Heart right ventricle (tissue), 16 donors: Measurements from ENCODE around the gene PPM1L. TPM values are rescaled to one million over a fixed set of nuclear protein-coding genes. Genes with fewer than 3 reads are reported as not detected.

Experiments
- ATAC-seq, 8 donors: fragments of 200-7000 bp; cut with Tn5 transposase; one replicate each; pipeline ENCODE4 v1.9.1; 2020; ENCODE audit warnings: mild to moderate bottlenecking in 8 of 8, moderate library complexity in 8 of 8, moderate number of reproducible peaks in 1 of 8
- DNase-seq, 2 donors: peaks; one replicate each; pipeline ENCODE4 v3.0.0-alpha.2; 2020
- H3K27ac ChIP-seq, 10 donors: fragments of 200-600 bp; sonication (generic) in 2 of 10; one replicate each; pipeline versions ENCODE4 v1.5.0 to v1.8.0; 2020 to 2022; ENCODE audit warnings: mild to moderate bottlenecking in 3 of 10
- H3K27me3 ChIP-seq, 7 donors: fragments of 200-600 bp; one replicate each; pipeline ENCODE4 v1.8.0; 2021 to 2022; ENCODE audit warnings: mild to moderate bottlenecking in 2 of 7
- H3K36me3 ChIP-seq, 9 donors: fragments of 200-600 bp; sonication (generic) in 1 of 9; one replicate each; pipeline versions ENCODE4 v1.5.0 to v1.8.0; 2020 to 2022; ENCODE audit warnings: mild to moderate bottlenecking in 2 of 9
- H3K4me1 ChIP-seq, 9 donors: fragments of 200-600 bp; sonication (generic) in 1 of 9; one replicate each; pipeline versions ENCODE4 v1.5.0 to v1.8.0; 2020 to 2022; ENCODE audit warnings: mild to moderate bottlenecking in 4 of 9
- H3K4me3 ChIP-seq, 10 donors: fragments of 200-600 bp; sonication (generic) in 2 of 10; one replicate each; pipeline versions ENCODE4 v1.5.0 to v1.8.0; 2020 to 2022; ENCODE audit warnings: mild to moderate bottlenecking in 7 of 10, moderate library complexity in 2 of 10
- H3K9me3 ChIP-seq, 11 donors: fragments of 200-600 bp in 10 of 11; sonication (generic) in 2 of 11; one replicate each; pipeline versions ENCODE4 v1.5.0 to v1.8.0; 2013 to 2022; ENCODE audit warnings: mild to moderate bottlenecking in 2 of 11, control low read depth in 1 of 11, moderate library complexity in 1 of 11
- WGBS, 2 donors: extraction: QIAGEN DNeasy Blood & Tissue Kit; methylation state at CpG; one replicate each; pipeline ENCODE4 v1.1.7; 2013; ENCODE audit warnings: inconsistent platforms in 1 of 2; 5-methylcytosine and 5-hydroxymethylcytosine counted together
- intact Hi-C, 10 donors: fragments of 100-400 bp; cut with DNase I; formaldehyde crosslinking; loops; one replicate each; pipeline versions ENCODE4 v1.11.1 to v1.14.2; 2022
- polyA plus RNA-seq, 2 donors: library from polyadenylated mRNA; stranded (reverse); fragments of 200-250 nt; gene quantifications; one replicate each; pipeline ENCODE4 v1.2.3, GENCODE V29; 2013
- total RNA-seq, 10 donors: library from RNA; stranded (reverse); fragmentation: NEBNext Ultra II Directional in 3 of 10; extraction: Animal tissue kit (Norgen Biotek cat#: 25700) in 3 of 10; gene quantifications; one replicate each; pipeline versions ENCODE4 v1.2.1 to v1.2.4, GENCODE V29; 2021 to 2023
- TF ChIP-seq, protein P1 (sequence below), 9 donors: fragments of 200-600 bp; sonication (generic) in 2 of 9; IDR thresholded peaks; one replicate each; pipeline versions ENCODE4 v1.5.0 to v1.8.0; 2021 to 2022; ENCODE audit warnings: antibody characterized with exemption in 9 of 9, mild to moderate bottlenecking in 5 of 9, moderate library complexity in 1 of 9
- donor health status: Arrhythmogenic right ventricular cardiomyopathy.
- donor health status: ischemic (EF 13 %, LVEDD 7.1; RV severe dilation, severe dysfunction).
- donor health status: healthy with polysubstance abuse.
- donor health status: DM: no; HTN: yes; CAD: no.
- donor health status: DM: no; HTN: no; CAD: no.
- donor health status: ischemic (EF 25% LVEDD 6.9; RV normal size, moderate dysfunction).
- donor health status: ischemic (EF 25% LVEDD 5.7; RV mildly dilated, moderate dysfunction).
- donor health status: healthy.
- donor health status: DM: yes; HTN: yes; CAD: no.
- donor health status: Ischemic cardiomyopathy.
- donor health status: ischemic (EF 35%, LVEDD 5.7; RV mildly dilated, moderate dysfunction).
- donor health status: nonischemic (EF 11% LVEDD 7.7; RV severe dilation, severe dysfunction).
- donor health status: DM: yes; HTN: yes; CAD: no.
- donor health status: PGD.
- donor health status: ischemic (EF 29% LVEDD 5.4; RV normal size, mild dysfunction).
- donor health status: nonischemic (EF 23%, LVEDD 6.1; RV moderate dilation, normal function).

The PPM1L gene
- total and polyA plus RNA-seq, 12 donors: 4.4 to 55.5 (median 37.7) TPM

DNA sequence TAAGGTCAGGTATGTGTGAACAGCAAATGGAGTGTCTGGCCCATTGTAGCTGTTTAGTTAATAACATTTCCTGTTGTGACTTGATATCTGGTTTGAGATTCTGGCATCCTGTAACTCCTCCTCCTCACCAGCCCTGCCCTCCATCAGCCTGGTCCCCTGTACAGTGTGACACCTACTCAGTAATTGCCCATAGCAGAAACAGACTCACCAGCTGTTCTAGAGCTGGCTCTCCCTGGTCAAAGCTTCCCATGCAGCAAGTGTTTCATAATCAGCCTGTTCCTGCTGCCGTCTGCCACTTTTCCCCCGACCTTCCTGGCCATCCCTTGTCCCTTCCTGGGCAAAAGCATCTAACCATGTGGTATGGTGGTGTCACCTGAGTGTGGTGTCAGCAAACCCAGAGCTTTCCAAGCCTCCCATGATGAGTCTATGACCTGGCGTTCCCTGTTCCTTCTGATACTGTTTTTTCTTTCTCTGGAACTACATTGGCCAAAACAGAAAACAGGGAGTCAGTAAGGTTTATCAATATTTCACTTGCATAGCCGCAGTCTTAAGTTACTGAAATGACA, 293.7 kb downstream of the PPM1L start:
- Histone ChIP-seq H3K27me3 (no peaks in the 10 kb centered on the region), H3K36me3 (no peaks in the 10 kb centered on the region), H3K4me1 (peaks cover 0 to 4% (median 0%) of the 10 kb centered on the region in 9 donors), H3K9me3 (peaks cover 0 to 6% (median 0%) of the 10 kb centered on the region in 11 donors), H3K27ac (no peak overlapping the region), H3K4me3 (no peak overlapping the region)
- intact Hi-C loops: no loop called here
- DNase-seq (no peak), ATAC-seq (peak in 1 of 8 donors; percentile 51)
- 71 to 77% methylated on average over 4 of the region's 4 CpGs for WGBS, 2 donors
- TF ChIP-seq, protein P1, sequence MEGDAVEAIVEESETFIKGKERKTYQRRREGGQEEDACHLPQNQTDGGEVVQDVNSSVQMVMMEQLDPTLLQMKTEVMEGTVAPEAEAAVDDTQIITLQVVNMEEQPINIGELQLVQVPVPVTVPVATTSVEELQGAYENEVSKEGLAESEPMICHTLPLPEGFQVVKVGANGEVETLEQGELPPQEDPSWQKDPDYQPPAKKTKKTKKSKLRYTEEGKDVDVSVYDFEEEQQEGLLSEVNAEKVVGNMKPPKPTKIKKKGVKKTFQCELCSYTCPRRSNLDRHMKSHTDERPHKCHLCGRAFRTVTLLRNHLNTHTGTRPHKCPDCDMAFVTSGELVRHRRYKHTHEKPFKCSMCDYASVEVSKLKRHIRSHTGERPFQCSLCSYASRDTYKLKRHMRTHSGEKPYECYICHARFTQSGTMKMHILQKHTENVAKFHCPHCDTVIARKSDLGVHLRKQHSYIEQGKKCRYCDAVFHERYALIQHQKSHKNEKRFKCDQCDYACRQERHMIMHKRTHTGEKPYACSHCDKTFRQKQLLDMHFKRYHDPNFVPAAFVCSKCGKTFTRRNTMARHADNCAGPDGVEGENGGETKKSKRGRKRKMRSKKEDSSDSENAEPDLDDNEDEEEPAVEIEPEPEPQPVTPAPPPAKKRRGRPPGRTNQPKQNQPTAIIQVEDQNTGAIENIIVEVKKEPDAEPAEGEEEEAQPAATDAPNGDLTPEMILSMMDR (IDR thresholded peaks at IDR 0.05): no peak

DNA sequence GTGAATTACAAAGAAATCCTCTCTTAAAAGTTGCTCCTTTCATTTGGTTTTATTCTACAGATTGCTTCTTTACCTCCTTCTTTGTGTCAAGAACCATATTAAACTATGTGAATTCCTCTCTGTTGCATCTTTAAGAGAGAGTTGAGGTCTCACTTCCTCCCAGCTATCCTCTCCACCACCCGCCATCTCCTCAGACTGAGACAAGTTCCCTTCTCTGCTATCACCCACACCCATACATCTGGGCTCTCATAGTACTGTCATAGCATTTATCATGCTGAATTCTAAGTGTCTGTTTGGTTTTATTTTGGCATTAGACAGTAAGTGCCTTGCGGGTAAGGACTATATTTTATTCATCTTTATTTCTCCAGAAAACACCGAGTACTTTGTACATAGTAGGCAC, 294.9 kb downstream of the PPM1L start:
- Histone ChIP-seq H3K27ac (no peak overlapping the region), H3K27me3 (no peaks in the 10 kb centered on the region), H3K36me3 (no peaks in the 10 kb centered on the region), H3K9me3 (peaks cover 0 to 6% (median 0%) of the 10 kb centered on the region in 11 donors), H3K4me3 (no peak overlapping the region), H3K4me1 (peaks cover 0 to 4% (median 0%) of the 10 kb centered on the region in 9 donors)
- DNase-seq (no peak), ATAC-seq (no peak)
- intact Hi-C loops: no loop called here
- TF ChIP-seq, protein P1 (IDR thresholded peaks at IDR 0.05): no peak
- 76 to 88% methylated on average over 3 of the region's 3 CpGs for WGBS, 2 donors

DNA sequence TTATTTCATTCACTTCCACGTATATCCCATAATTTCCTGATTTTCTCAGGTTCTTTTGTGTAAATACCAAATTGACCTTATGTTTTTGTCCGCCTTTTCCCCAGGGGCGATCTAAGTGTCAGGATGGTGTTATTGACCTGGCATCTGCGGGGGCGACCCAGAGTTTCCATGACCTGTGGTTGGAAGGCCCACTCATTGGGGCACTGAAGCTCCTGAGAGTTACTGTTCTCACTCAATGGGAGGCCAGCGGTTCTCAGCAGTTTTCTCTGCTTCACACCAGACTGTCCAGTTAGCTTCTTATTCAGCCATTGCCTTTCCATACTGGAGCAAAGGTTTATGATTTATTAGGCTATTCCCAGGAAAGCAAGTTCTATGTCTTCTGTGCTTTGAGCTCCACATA, 295.8 kb downstream of the PPM1L start:
- Histone ChIP-seq H3K4me3 (no peak overlapping the region), H3K4me1 (peaks cover 0 to 4% (median 0%) of the 10 kb centered on the region in 9 donors), H3K36me3 (no peaks in the 10 kb centered on the region), H3K27me3 (no peaks in the 10 kb centered on the region), H3K27ac (no peak overlapping the region), H3K9me3 (peaks cover 0 to 6% (median 0%) of the 10 kb centered on the region in 11 donors)
- TF ChIP-seq, protein P1 (IDR thresholded peaks at IDR 0.05): no peak
- intact Hi-C loops: no loop called here
- ATAC-seq: no peak
- no peak for DNase-seq
- 91% methylated on average over 6 of the region's 6 CpGs for WGBS, 2 donors

DNA sequence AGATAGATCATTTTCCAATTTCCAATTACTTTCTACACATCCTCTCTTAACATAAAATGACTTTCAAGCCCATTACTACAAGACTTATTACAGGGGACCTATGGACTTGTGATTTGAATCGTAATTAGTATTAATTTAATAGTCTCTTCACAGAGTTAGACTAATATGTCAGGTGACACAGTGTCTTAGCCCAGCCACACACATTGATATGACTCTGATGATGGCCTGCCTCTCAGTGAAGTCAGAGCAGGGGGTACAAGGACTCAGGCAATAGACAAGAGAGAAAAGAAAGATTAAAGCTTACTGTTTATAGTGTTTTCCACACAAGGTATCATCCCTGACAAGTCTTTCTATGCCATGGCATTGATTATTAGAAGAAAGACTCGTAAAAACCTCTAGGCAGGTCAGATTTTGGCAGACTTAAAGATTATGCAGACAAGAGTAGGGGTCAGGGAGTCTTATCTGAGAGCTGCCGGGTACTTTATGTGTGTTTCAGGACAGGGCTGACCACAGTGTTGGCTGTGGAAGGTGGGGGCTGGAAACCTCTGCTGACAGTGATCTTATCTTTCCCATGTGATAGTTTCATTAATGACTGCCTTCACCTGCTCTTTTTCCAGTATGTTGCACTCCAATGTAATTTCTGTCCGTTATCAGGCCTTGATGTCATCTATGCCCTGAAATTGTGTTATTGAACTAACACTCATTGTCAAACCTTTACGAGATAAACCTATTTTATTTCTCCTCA, 299.0 kb downstream of the PPM1L start:
- DNase-seq (no peak), ATAC-seq (no peak)
- H3K9me3 ChIP-seq: no peaks in the 10 kb centered on the region
- H3K27ac ChIP-seq: no peak overlapping the region
- TF ChIP-seq, protein P1 (IDR thresholded peaks at IDR 0.05): no peak
- H3K27me3 ChIP-seq: no peaks in the 10 kb centered on the region
- no peaks in the 10 kb centered on the region for H3K4me1 ChIP-seq
- intact Hi-C loops: no loop called here
- H3K36me3 ChIP-seq: no peaks in the 10 kb centered on the region
- WGBS, 2 donors: 77 to 81% methylated on average over 5 of the region's 5 CpGs
- H3K4me3 ChIP-seq: no peak overlapping the region
